K562 (cell line): ENCODE data around the gene MAD1L1. TPM values are rescaled to one million over a fixed set of nuclear protein-coding genes. Genes with fewer than 3 reads are reported as not detected.

Experiments
- DDX20 ChIP-seq: fragments of 450-650 bp; IDR thresholded peaks from 2 replicates; pipeline ENCODE4 v1.6.1; 2016; ENCODE audit warnings: missing genetic modification characterization, low read depth, mild to moderate bottlenecking, missing compliant biosample characterization, moderate library complexity
- E2F5 ChIP-seq: sonication (generic); formaldehyde crosslinking; IDR thresholded peaks from 2 replicates; pipeline ENCODE4 v1.8.0; 2022; ENCODE audit warnings: mild to moderate bottlenecking, missing genetic modification reagents
- HIVEP1 ChIP-seq: fragments of 250-450 bp; sonication (Bioruptor Pico); IDR thresholded peaks from 2 replicates; pipeline ENCODE4 v1.4.0; 2020; ENCODE audit warnings: mild to moderate bottlenecking
- KLF16 ChIP-seq: IDR thresholded peaks from 2 replicates; pipeline ENCODE4 v1.6.1; 2016; ENCODE audit warnings: antibody characterized with exemption
- MYC ChIP-seq, 2 experiments: fragments of 250-450 bp in 1 of 2; sonication (Bioruptor Pico) in 1 of 2; IDR thresholded peaks; 2 replicates each; pipeline versions ENCODE4 v1.5.1 to v1.6.1; 2012 to 2021; ENCODE audit warnings: low read depth in 2 of 2, borderline replicate concordance in 1 of 2, improper control_type of control experiment in 1 of 2, low read length in 1 of 2, mild to moderate bottlenecking in 1 of 2, moderate library complexity in 1 of 2
- NCOA6 ChIP-seq: fragments of 450-650 bp; IDR thresholded peaks from 2 replicates; pipeline ENCODE4 v1.6.1; 2017; ENCODE audit warnings: mild to moderate bottlenecking
- NR1H2 ChIP-seq: sonication (generic); formaldehyde crosslinking; IDR thresholded peaks from 2 replicates; pipeline ENCODE4 v1.4.0; 2020; ENCODE audit warnings: mild to moderate bottlenecking, missing genetic modification reagents
- NR2C1 ChIP-seq, 2 experiments: fragments of 450-650 bp; IDR thresholded peaks; 2 replicates each; pipeline ENCODE4 v1.6.1; 2017; ENCODE audit warnings: mild to moderate bottlenecking in 2 of 2, antibody characterized with exemption in 1 of 2, inconsistent platforms in 1 of 2, missing compliant biosample characterization in 1 of 2, missing genetic modification characterization in 1 of 2
- NRF1 ChIP-seq, 2 experiments: fragments of 450-650 bp; IDR thresholded peaks in 1 of 2; conservative IDR thresholded peaks in 1 of 2; 2 replicates each; pipeline ENCODE4 v1.6.1; 2014; ENCODE audit warnings: mild to moderate bottlenecking in 2 of 2
- PHF8 ChIP-seq: fragments of 200-600 bp; sonication (generic); IDR thresholded peaks from 2 replicates; pipeline ENCODE4 v1.6.1; 2012; ENCODE audit warnings: mixed run types, mild to moderate bottlenecking, inconsistent platforms, low read length, moderate library complexity, borderline replicate concordance
- SMARCA5 ChIP-seq: fragments of 450-650 bp; IDR thresholded peaks from 2 replicates; pipeline ENCODE4 v1.6.1; 2016
- SNAPC5 ChIP-seq: fragments of 250-450 bp; sonication (Bioruptor Pico); IDR thresholded peaks from 2 replicates; pipeline ENCODE4 v1.8.0; 2021; ENCODE audit warnings: moderate library complexity, mild to moderate bottlenecking, inconsistent platforms
- TRIM24 ChIP-seq, 2 experiments: fragments of 450-650 bp; IDR thresholded peaks; 2 replicates each; pipeline ENCODE4 v1.6.1; 2016
- TRIM25 ChIP-seq: fragments of 450-650 bp; IDR thresholded peaks from 2 replicates; pipeline ENCODE4 v1.7.0; 2016; ENCODE audit warnings: borderline replicate concordance
- ZBTB11 ChIP-seq, 3 experiments: fragments of 200-800 bp in 1 of 3; fragments of 250-450 bp in 1 of 3; fragments of 450-650 bp in 1 of 3; sonication (Bioruptor Pico) in 1 of 3; sonication (Bioruptor generic) in 1 of 3; formaldehyde crosslinking in 1 of 3; IDR thresholded peaks; 2 replicates each; pipeline versions ENCODE4 v1.6.1 to v1.8.0; 2016 to 2022; ENCODE audit warnings: mild to moderate bottlenecking in 2 of 3, missing genetic modification characterization in 2 of 3, missing compliant biosample characterization in 1 of 3, moderate library complexity in 1 of 3
- ZC3H4 ChIP-seq: sonication (generic); formaldehyde crosslinking; IDR thresholded peaks from 2 replicates; pipeline ENCODE4 v1.9.0; 2021; ENCODE audit warnings: missing genetic modification reagents, borderline replicate concordance
- ZNF134 ChIP-seq: fragments of 250-450 bp; sonication (Bioruptor Pico); conservative IDR thresholded peaks from 2 replicates; pipeline ENCODE4 v1.4.0; 2020
- ZNF175 ChIP-seq: fragments of 200-800 bp; sonication (Bioruptor generic); IDR thresholded peaks from 2 replicates; pipeline ENCODE4 v1.6.1; 2016; ENCODE audit warnings: low read depth, mild to moderate bottlenecking, missing genetic modification characterization, missing compliant biosample characterization
- ZNF354B ChIP-seq: fragments of 250-450 bp; sonication (Bioruptor Pico); IDR thresholded peaks from 2 replicates; pipeline ENCODE4 v1.4.0; 2020
- ZNF561 ChIP-seq: fragments of 450-650 bp; formaldehyde crosslinking; conservative IDR thresholded peaks from 2 replicates; pipeline ENCODE4 v1.4.0; 2020; ENCODE audit warnings: mild to moderate bottlenecking, moderate library complexity
- ZNF668 ChIP-seq: fragments of 250-450 bp; sonication (Bioruptor Pico); IDR thresholded peaks from 2 replicates; pipeline ENCODE4 v1.8.0; 2022; ENCODE audit warnings: mild to moderate bottlenecking, inconsistent platforms
- ZNF778 ChIP-seq: fragments of 450-650 bp; formaldehyde crosslinking; IDR thresholded peaks from 2 replicates; pipeline ENCODE4 v1.4.0; 2020; ENCODE audit warnings: mild to moderate bottlenecking, moderate library complexity
- ZNF79 ChIP-seq: fragments of 250-450 bp; sonication (Bioruptor Pico); IDR thresholded peaks from 2 replicates; pipeline ENCODE4 v1.4.0; 2020; ENCODE audit warnings: low read depth, mild to moderate bottlenecking, moderate library complexity
- polyA plus RNA-seq, 8 experiments: library from polyadenylated mRNA; depleted of rRNA in 4 of 8; stranded (reverse) in 5 of 8; unstranded in 3 of 8; fragments of >200 nt; fragmentation: Nextera tagmentation in 2 of 8; fragmentation: Illumina TruSeq in 1 of 8; extraction: Ambion mirVana in 2 of 8; extraction: Trizol in 1 of 8; gene quantifications; 2 replicates each; pipeline versions ENCODE4 v1.2.1 to v1.2.3, GENCODE V29; 2011 to 2014; ENCODE audit warnings: inconsistent platforms in 1 of 8, missing spikeins in 1 of 8
- total RNA-seq, 7 experiments: library from RNA; depleted of rRNA in 6 of 7; stranded (reverse); fragments of >200 nt in 6 of 7; fragmentation: Illumina TruSeq in 2 of 7; extraction: Trizol in 2 of 7; gene quantifications; 2 replicates each; pipeline versions ENCODE4 v1.2.1 to v1.2.3, GENCODE V29; 2011 to 2021; ENCODE audit warnings: low replicate concordance in 1 of 7

Gene MAD1L1
- total and polyA plus RNA-seq, 9 of the 15 experiments (the other 6 are each of a cell fraction or from before 2014, with no cell fraction given) = 1.7 to 89.7 (median 18.0) TPM

DNA sequence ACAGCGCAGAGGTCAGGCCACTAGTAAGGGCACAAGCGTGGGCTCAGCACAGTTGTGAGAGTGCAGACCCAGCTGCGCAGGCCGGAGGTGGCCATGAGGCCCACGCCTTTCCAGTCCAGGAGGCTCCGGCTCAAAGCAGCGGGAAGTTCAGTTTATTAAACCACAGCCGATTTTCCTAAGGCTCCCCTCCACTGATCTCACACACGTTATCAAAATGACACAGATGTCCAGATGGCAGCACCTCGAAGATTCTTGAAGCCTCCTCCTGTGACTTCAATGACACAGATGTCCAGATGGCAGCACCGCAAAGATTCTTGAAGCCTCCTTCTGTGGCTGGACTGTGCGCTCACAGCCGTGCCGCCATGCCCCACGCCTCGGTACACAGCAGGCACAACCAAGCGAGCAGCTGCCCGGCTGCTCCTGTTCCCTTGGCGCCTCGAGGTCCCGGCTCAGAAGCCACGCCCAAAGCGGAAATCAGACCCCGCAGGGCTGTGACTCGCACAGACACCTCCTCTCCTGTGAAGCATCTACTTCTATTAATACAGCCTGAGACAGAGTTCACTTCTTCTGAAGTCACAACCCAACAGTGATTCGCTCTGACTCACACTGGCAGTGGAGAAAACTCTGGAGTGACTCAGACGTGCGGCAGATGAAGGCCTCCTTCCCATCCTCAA lies 122.7 kb downstream of the MAD1L1 start (continued):
- TF ChIP-seq MYC (IDR thresholded peaks at IDR 0.05; ENCODE audit: low read depth, low read length) = peak; percentile 70; the same call in 1 of the 2 replicates
- no peak for TF ChIP-seq MYC (CRISPR knock-in tag; IDR thresholded peaks at IDR 0.05; ENCODE audit: borderline replicate concordance, low read depth)
- TF ChIP-seq NR2C1 (IDR thresholded peaks at IDR 0.05) = no peak
- no peak for TF ChIP-seq NR2C1 (tag; IDR thresholded peaks at IDR 0.05)
- TF ChIP-seq ZNF79 (CRISPR knock-in tag) = no peak
- TF ChIP-seq ZNF668 (CRISPR knock-in tag) = no peak
- no peak for TF ChIP-seq DDX20
- no peak for TF ChIP-seq ZC3H4 (CRISPR knock-in tag)
- TF ChIP-seq ZNF175 (CRISPR knock-in tag) = peak; percentile 81
- no peak for TF ChIP-seq E2F5 (CRISPR knock-in tag)
- peak; percentile 87 to 89 for TF ChIP-seq NRF1 (conservative IDR thresholded peaks at IDR 0.05 in 1 of 2, IDR thresholded peaks at IDR 0.05 in 1 of 2)
- no peak for TF ChIP-seq ZNF134
- no peak for TF ChIP-seq NR1H2
- peak; percentile 41; the same call in 1 of the 2 replicates for TF ChIP-seq PHF8
- no peak for TF ChIP-seq TRIM25
- TF ChIP-seq ZNF561 = no peak
- TF ChIP-seq ZNF778 (CRISPR knock-in tag) = no peak
- no peak for TF ChIP-seq SNAPC5
- peak; percentile 90 for TF ChIP-seq SMARCA5
- TF ChIP-seq KLF16 = peak; percentile 93
- peak in 1 of 3 experiments; percentile 69; a peak in 2 of 6 replicates for TF ChIP-seq ZBTB11 (CRISPR knock-in tag; IDR thresholded peaks at IDR 0.05)
- TF ChIP-seq TRIM24 (IDR thresholded peaks at IDR 0.05) = peak; percentile 82 to 88
- TF ChIP-seq NCOA6 = no peak
- no peak for TF ChIP-seq HIVEP1 (CRISPR knock-in tag)
- TF ChIP-seq ZNF354B (CRISPR knock-in tag) = no peak
